HCEC 1CT (cell line): ENCODE measurements around the gene FMOD.
"Not testable (repeated sequence)": the region's sequence is repeated elsewhere in the genome, so short reads cannot be mapped to it uniquely, and the experiment has no call there.

Source experiments
- DNase-seq: peaks from one replicate; pipeline ENCODE4 v3.0.0-alpha.2; 2017

The FMOD gene

DNA sequence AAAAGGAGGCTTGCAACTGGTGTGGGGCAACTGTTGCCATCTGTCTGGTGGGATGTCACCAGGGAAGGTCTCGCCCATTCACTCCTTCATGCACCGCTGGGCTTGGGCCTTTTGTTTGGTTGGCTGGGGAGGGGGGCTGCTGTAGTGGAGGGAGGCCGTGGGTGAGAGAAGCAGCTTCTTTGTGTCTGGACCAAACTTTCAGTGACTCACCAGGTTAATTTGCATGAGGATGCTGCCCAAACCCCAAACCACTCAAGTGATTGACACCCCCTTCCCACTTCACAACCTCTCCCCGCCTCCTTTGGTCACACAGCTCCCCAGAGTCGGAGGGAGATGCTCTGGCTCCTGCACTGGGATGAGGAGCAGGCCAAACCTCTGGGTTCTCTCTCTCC, 25.9 kb downstream of the FMOD start:
- DNase-seq = no peak

DNA sequence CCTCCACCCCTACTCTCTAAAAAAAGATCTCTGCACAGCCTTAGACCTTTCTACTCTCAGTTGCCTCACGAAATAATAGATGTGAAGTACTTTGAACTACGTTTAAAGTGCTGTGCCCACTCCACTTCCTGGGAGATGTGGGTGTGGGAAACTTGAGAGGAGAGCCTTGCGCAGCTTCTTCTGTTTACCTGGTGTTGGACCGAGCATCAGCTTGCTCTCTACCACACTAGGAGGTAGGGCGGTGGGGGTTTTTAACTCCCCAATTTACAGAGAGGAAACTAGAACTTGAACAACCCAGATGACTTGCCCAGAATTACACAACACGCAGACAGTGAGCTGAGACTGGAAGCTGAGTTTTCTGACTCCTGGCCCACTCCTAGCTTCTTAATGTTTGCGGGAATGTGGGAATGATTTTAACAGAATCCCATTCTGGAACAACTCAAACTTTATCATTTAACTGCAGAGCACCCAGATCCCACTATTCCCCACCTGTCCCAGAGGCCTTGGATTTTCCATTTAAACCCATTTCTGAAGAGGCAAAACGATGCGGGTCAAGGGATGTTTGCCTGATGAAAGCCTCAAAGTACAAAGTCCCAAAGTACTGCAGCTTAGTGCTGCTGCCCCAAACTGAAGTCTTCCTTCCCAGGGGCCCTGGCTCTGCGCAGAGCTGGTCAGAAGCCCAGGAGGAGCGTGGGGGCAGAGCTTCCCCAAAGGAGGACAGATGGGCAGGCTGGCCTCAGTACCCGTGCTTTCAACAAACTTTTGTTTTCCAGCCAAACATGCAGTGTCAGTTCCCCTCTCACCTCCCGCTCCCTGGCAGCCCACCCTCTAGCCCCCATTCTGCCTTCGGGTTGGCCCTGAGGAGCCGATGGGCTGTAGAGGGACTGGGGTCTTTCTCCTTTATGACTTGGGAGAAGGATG, 26.6 kb downstream of the FMOD start:
- DNase-seq = no peak

DNA sequence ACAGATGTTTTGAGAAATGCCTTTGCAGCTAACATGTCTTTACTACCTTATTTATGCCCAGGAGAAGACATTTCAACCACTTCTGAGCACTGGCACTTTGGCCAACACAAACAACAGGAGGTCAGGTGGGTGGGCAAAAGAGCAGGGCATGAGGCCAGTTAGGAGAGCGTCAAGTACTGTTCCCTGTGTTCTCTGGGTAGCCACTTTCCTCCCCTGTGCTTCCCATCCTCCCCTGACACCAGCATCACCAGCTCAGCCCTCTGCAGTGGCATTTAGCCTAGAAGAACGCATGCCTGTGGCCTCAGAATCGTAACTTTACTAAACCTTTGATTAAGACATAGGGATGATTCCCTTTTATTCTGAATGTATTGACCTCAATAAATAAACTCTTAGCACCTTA, 27.3 kb downstream of the FMOD start:
- DNase-seq = no peak

DNA sequence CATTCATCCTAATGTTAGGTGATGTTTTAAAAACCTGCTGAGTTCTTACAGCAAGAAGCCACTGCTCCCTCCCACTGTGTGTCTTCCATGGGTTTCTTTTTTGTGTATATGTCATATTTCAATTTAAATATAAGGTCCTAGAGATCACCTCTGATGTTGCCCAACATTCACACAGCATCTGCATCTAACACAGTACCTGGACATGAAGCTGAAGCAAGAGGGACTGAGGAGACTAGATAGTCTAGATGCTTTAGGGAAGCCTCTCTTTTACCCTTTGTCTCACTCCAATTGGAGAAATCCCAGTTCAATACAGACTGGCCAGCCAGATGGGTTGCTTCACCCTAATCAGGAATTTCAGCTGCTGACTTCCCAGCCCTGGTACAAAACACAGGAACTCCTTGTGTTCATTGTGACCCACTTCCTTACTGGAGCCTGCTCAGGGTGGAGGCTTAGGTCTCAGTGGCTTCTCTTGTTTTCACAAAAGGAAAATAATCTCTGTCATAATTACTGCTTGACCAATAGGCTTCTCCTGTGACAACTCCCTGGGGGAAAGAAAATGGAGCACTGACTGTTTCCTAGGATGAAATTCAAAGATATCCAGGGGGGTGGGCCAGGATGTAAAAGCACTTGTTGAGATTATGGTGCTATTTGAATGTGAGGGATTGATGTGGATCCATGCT, 28.3 kb downstream of the FMOD start:
- no peak for DNase-seq

DNA sequence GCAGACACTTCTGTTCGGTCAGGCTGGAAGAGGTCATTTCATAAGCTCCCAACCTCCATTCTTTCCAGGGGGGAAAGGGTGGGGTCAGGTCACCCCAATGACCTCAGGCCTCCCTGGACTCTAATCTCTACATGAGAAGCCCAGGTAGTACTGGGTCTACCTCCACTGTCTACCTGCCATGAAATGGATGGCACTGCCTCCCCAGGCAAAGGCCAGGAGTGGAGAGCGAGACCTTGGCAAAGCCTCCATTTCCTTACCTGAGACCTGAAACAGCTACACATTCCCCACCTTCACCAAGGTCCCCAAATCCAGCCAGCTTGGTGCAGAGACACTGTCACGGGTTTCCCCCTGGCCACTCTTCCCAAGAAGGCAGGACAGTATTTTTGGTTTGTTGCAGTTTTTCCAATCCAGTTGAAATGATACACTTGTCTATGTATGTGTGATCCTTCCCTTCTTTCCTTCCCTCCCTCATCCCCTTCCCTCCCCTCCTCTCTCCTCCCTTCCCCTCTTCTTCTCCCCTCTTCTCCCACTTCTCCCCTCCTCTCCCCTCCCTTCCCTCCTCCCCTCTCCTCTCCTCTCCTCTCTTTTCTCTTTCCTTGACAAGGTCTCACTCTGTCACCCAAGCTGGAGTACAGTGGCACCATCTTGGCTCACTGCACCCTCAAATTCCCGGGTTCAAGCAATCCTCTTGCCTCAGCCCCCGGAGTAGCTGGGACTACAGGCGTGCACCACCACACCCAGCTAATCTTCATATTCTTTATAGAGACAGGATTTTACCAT, 29.5 kb downstream of the FMOD start:
- DNase-seq = no peak

DNA sequence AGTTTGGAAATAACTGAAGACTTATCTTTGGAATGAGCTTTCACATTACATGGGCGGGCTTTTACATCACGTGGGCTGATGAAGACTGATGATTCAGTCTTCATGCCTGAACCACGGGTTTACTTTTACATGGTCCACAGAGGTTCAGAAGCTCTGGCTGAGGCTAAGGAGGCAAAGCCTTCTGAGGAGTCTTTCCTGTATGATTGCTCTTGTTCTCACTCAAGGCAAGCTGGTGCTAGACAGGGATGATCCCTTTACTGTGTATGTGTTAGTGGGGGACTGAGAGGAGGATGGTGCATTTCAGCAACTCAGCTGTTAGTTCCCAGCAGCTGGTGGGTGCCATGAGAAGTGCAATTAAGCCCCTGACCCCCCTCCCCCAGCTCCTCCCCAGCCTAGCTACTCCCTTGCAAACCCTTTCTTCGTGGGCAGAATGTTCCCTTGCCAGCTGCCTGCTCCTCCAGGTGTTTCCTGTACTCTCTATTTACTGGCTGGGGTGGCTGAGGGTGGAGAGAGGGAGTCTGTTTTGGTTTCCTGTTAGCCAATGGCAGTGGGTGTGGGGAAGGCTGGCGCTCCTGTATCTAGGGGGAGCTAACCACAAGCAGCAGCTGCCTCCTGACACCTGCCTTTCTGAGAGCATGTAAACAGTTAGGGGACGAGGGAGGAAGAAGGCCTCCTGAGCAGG, 30.2 kb downstream of the FMOD start:
- DNase-seq = peak; percentile 36

DNA sequence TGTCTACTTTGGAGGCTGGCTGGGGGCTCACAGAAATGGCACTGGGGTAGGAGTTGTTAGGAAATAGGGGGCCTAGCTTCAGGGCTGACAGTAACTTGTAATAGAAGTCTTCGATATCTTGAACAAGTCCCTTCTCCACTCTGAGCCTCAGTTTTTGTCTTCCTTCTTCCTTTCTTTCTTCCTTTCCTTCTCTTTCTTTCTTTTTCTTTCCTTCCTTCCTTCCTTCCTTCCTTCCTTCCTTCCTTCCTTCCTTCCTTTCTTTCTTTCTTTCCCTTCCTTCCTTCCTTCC, 32.7 kb downstream of the FMOD start:
- DNase-seq = no peak

DNA sequence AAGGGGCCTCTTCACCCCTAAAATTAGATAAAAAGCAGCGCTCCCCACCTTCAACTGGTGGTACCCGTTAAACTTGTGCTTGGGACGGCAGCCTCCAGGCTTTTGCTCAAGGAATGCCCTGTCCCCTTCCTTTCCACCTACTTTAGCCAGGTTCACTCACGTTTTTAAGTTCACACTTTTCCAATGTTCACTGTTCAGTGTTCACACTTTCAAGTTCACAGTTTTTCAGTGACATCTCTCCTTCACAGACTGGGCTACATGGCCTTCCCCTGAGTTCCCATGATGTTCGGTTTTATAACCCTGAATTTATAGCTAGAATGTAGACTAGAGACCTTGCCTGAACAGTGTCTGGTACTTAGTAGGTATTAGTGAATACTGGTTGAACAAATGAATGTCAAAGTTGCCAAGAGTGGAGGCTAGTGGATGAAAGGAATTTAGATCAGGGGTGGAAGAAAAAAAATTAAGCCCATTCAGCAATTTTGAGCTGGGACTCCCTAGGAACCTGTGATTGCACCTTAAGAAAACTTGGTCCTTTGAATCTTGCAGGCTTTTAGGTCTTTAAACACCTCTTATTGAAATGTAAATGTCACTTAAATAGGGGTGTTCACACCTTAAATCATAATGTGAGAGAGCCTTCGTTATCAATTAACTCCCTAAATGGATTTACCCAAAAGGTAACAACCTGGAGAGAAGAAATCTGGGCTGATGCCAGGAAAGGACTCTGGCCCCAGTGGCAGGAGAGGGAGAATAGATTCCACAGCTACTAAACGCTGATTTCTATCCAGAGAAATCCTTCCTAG, 33.3 kb downstream of the FMOD start:
- DNase-seq = no peak

DNA sequence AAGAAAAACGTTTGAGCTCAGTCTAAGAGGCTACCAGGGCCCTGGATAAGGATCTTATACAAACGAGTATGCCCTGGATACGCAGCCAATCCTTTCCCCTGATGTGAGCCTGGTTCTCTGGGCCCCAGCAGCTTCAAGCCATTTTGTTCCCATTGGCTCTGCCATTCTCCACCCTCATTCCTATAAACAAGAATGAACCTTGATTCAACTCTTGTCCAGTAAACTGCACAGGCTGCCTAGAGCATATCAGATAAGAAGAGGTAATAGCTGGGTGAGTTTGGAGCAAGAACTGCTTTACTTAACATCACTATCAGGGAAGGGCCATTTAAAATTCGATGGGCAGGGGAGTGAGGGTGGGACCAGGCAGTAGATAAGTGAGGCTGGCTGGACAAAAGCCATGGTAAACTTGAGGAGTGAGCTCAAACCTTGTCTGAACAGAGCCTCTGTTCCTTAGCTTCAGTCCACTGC, 34.3 kb downstream of the FMOD start:
- no peak for DNase-seq

DNA sequence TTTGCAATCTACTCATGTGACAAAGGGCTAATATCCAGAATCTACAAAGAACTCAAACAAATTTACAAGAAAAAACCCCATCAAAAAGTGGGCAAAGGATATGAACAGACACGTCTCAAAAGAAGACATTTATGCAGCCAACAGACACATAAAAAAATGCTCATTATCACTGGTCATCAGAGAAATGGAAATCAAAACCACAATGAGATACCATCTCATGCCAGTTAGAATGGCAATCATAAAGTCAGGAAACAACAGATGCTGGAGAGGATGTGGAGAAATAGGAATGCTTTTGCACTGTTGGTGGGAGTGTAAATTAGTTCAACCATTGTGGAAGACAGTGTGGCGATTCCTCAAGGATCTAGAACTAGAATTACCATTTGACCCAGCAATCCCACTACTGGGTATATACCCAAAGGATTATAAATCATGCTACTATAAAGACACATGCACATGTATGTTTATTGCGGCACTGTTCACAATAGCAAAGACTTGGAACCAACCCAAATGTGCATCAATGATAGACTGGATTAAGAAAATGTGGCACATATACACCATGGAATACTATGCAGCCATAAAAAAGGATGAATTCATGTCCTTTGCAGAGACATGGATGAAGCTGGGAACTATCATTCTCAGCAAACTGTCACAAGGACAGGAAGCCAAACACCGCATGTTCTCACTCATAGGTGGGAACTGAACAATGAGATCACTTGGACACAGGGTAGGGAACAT, 36.7 kb downstream of the FMOD start:
- DNase-seq = not testable (repeated sequence)

DNA sequence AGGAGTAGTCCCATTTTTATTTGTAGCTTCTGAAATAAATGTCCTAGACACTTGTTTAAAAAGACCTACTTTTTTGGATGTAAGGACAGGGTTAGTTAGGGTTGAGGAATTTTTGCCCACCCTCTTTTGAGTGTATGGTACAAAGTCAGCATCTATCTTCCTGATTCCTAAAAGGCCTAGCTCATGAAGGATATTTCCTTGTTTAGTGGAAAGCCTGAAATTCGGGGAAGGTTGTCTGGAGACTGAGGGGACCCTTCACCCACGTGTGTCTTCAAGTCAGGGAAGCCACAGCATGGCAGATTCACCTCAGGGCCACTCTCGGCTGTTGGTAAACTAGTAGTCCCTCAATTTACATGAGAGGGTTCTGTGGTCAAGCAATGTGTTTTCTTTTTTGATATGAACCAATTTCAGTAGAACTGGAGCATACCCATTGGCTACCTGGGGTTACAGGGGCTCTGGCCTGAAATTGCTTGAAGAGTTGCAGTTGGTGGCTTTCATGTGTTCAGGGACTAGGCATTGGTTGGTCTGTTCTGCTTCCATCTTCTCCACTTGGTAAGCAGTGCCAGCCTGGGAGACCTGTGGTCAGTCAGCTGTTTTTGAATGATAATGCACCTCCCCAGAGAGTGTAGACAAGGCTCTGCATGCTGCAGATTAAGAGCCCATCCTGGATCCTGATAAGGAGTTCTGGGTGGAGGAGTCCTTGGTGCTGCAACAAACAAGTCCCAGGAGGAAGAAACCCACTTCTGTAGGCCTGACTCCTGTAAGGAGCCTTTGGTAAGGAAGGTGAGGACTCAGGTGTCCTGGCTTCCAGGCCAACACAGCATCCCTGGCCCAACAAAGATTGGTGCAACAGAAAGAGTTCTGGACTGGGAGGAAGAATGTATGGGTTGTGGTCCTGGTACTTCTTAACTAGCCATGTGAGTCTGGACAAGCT, 39.3 kb downstream of the FMOD start:
- DNase-seq = no peak

DNA sequence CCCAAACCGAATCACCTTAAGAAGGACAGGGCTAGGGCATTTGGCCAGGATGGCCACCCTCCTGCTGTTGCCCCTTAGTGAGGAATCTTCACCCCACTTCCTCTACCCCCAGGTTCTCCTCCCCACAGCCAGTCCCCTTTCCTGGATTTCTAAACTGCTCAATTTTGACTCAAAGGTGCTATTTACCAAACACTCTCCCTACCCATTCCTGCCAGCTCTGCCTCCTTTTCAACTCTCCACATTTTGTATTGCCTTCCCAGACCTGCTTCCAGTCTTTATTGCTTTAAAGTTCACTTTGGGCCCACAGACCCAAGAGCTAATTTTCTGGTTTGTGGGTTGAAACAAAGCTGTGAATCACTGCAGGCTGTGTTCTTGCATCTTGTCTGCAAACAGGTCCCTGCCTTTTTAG, 42.0 kb downstream of the FMOD start:
- no peak for DNase-seq

DNA sequence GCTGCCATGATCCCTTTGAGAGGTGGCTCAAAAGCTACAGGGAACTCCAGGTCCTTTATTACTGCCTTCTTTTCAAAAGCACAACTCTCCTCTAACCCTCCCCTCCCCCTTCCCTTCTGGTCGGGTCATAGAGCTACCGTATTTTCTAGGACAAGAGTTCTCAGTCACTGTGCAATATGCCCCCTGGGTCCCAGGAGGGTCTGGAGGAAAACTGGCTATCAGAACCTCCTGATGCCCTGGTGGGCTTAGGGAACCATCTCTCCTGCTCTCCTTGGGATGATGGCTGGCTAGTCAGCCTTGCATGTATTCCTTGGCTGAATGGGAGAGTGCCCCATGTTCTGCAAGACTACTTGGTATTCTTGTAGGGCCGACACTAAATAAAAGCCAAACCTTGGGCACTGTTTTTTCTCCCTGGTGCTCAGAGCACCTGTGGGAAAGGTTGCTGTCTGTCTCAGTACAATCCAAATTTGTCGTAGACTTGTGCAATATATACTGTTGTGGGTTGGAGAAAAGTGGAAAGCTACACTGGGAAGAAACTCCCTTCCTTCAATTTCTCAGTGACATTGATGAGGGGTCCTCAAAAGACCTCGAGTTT, 42.5 kb downstream of the FMOD start:
- no peak for DNase-seq

DNA sequence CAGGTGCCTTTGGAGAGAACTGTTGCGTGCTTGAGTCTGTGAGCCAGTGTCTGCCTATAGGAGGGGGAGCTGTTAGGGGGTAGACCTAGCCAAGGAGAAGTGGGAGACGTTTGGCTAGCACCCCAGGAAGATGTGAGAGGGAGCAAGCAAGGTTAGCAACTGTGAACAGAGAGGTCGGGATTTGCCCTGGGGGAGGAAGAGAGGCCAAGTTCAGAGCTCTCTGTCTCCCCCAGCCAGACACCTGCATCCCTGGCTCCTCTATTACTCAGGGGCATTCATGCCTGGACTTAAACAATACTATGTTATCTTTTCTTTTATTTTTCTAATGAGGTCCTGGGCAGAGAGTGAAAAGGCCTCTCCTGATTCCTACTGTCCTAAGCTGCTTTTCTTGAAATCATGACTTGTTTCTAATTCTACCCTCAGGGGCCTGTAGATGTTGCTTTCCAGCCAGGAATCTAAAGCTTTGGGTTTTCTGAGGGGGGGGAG, 43.2 kb downstream of the FMOD start:
- no peak for DNase-seq

DNA sequence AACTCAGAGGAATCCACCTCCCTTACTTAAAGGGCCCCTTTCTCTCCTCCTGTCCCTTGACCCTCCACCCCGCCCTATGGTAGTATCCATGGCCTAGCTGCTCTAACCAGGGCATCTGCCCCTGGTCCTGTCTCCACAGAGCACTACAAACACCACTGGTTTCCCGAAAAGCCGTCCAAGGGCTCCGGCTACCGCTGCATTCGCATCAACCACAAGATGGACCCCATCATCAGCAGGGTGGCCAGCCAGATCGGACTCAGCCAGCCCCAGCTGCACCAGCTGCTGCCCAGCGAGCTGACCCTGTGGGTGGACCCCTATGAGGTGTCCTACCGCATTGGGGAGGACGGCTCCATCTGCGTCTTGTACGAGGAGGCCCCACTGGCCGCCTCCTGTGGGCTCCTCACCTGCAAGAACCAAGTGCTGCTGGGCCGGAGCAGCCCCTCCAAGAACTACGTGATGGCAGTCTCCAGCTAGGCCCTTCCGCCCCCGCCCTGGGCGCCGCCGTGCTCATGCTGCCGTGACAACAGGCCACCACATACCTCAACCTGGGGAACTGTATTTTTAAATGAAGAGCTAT, 43.9 kb downstream of the FMOD start:
- no peak for DNase-seq

DNA sequence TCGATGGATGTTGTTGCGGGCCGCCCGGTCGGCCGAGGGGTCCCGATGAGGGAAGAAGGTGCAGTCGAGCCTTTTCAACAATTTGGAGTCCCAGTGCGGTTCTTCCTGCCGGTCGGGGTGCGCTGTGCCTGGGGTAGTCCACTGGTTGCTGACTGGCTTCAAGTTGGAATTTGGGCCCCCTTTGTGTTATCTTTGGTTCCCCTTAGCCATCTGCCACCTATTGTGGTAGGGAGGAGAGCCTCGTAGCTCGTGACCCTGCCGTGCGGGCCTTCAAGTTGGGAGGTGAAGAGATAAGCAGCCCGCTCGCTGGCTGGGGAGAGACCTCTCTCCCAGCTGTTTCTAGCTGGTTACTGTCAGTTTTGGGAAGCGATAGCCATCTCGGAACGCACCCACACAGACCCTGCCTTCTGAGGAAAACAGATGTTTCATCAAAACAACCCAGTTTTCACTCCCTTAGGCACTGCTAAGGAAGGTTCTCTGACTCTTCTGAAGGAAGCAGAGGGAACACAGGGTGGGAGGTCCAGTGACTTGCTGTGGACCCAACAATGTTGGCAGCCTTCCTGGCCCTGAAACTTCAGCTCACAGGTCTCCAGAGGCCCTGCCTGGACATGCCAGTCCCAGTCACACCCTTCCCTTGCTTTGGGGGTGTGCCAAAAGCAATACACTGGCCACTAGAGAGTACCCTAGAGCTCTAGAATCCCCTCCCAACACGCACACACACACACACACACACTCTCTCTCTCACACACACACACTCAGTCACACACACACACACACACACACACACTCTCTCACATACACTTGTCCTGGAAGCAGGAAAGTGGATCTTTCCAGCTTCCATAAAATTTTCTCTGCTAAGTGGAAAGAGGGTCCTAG, 44.6 kb downstream of the FMOD start:
- peak; percentile 17 for DNase-seq

DNA sequence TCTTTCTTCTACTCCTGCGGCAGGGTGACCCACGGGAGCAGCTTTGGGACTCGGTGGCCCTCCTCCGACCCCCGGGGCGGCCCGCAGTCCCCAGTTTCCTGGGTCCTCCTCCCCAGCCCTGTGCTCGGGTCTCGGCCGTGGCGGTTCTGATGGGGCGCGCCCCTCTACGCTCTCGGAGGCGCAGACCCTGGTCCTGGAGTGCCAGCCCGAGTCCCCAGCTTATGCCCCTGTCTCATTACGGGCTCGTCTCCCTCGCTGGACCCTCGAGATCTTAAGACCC, 45.2 kb downstream of the FMOD start:
- DNase-seq = no peak
